AG04450 (cell line): ENCODE measurements around the gene NCAM1. TPM values are rescaled to one million over a fixed set of nuclear protein-coding genes. Genes with fewer than 3 reads are reported as not detected.

Experiments used
- CTCF ChIA-PET: fragments of 300-600, 350-600 bp; formaldehyde crosslinking; extraction: SDS; loops from one replicate; lab custom pipeline; 2022; ENCODE audit warnings: antibody characterized with exemption, inconsistent platforms; lab: Charles Lee
- POLR2A ChIA-PET: fragments of 350-600 bp; formaldehyde crosslinking; extraction: SDS; loops from one replicate; lab custom pipeline; 2021; ENCODE audit warnings: antibody characterized with exemption, inconsistent platforms; lab: Yijun Ruan, JAX
- DNase-seq: peaks from one replicate; pipeline ENCODE4 v3.0.0-alpha.2; 2011; ENCODE audit warnings: low read depth, low spot score
- H3K27ac ChIP-seq: one replicate; pipeline ENCODE4 v1.5.1; 2012; ENCODE audit warnings: low read depth, low read length, control low read depth
- H3K27me3 ChIP-seq: one replicate; pipeline ENCODE4 v1.6.0; 2012; ENCODE audit warnings: low read length; ENCODE audit not compliant: control insufficient read depth, insufficient read depth
- H3K4me3 ChIP-seq: 2 replicates; pipeline ENCODE4 v1.5.1; 2011; ENCODE audit warnings: mild to moderate bottlenecking, low read depth, low read length, control low read depth
- H3K9me3 ChIP-seq: 2 replicates; pipeline ENCODE4 v1.5.1; 2012; ENCODE audit warnings: low read length; ENCODE audit not compliant: control insufficient read depth, insufficient read depth
- CTCF ChIP-seq: IDR thresholded peaks from 2 replicates; pipeline ENCODE4 v1.5.1; 2011; ENCODE audit warnings: low read depth, low read length, control low read depth, inconsistent platforms
- polyA plus RNA-seq: library from polyadenylated mRNA; depleted of rRNA; stranded (reverse); fragments of >200 nt; gene quantifications from 2 replicates; pipeline ENCODE4 v1.2.3, GENCODE V29; 2011

Gene NCAM1
- polyA plus RNA-seq, 1 experiment = not detected

- no peak overlapping the region for H3K27ac ChIP-seq
- no peak for TF ChIP-seq CTCF
- POLR2A ChIA-PET = no interaction called here
- CTCF ChIA-PET = no interaction called here
- no peaks in the 10 kb centered on the region for H3K9me3 ChIP-seq
- no peaks in the 10 kb centered on the region for H3K27me3 ChIP-seq
- no peak for DNase-seq
- H3K4me3 ChIP-seq = no peak overlapping the region
Measured at GRCh38 chr11:112971827-112972226, 10.6 kb downstream of the NCAM1 start.

- POLR2A ChIA-PET = no interaction called here
- TF ChIP-seq CTCF = no peak
- CTCF ChIA-PET = no interaction called here
- no peak overlapping the region for H3K4me3 ChIP-seq
- no peak overlapping the region for H3K27ac ChIP-seq
- no peak for DNase-seq
- H3K27me3 ChIP-seq = no peaks in the 10 kb centered on the region
- H3K9me3 ChIP-seq = no peaks in the 10 kb centered on the region
Measured at GRCh38 chr11:112972399-112973145, 11.4 kb downstream of the NCAM1 start.

- ChIA-PET POLR2A (no interaction called here), CTCF (no interaction called here)
- Histone ChIP-seq H3K9me3 (no peaks in the 10 kb centered on the region), H3K4me3 (no peak overlapping the region), H3K27ac (no peak overlapping the region), H3K27me3 (no peaks in the 10 kb centered on the region)
- DNase-seq = no peak
- no peak for TF ChIP-seq CTCF
Measured at GRCh38 chr11:112975051-112975450, 13.8 kb downstream of the NCAM1 start.

- no peaks in the 10 kb centered on the region for H3K27me3 ChIP-seq
- H3K9me3 ChIP-seq = no peaks in the 10 kb centered on the region
- no peak for DNase-seq
- H3K4me3 ChIP-seq = no peak overlapping the region
- no peak overlapping the region for H3K27ac ChIP-seq
- CTCF ChIA-PET = no interaction called here
- TF ChIP-seq CTCF = no peak
- POLR2A ChIA-PET = no interaction called here
Measured at GRCh38 chr11:112975493-112975892, 14.3 kb downstream of the NCAM1 start.

- TF ChIP-seq CTCF = no peak
- POLR2A ChIA-PET = no interaction called here
Measured at GRCh38 chr11:112977755-112978154, 16.5 kb downstream of the NCAM1 start.

More at GRCh38 chr11:112977755-112978154, 16.5 kb downstream of the NCAM1 start:
- H3K27me3 ChIP-seq = no peaks in the 10 kb centered on the region
- no peak overlapping the region for H3K4me3 ChIP-seq
- CTCF ChIA-PET = no interaction called here
- DNase-seq = no peak
- H3K9me3 ChIP-seq = no peaks in the 10 kb centered on the region
- H3K27ac ChIP-seq = no peak overlapping the region
